DND-41 (cell line): Measurements from ENCODE around the gene RUNX2.

Experiments
- ATAC-seq: fragments of 200-7000 bp; cut with Tn5 transposase; 3 replicates; pipeline ENCODE4 v1.9.1; 2021; ENCODE audit warnings: low read depth; ENCODE audit not compliant: insufficient read depth
- DNase-seq: peaks from one replicate; pipeline ENCODE4 v3.0.0-alpha.2; 2020
- H2AFZ ChIP-seq: 2 replicates; pipeline ENCODE4 v1.6.0; 2012; ENCODE audit warnings: low read depth, low read length
- H3K27ac ChIP-seq: 2 replicates; pipeline ENCODE4 v1.5.1; 2012; ENCODE audit warnings: low read length, inconsistent platforms
- H3K27me3 ChIP-seq: fragments of 200-600 bp; sonication (generic); 2 replicates; pipeline ENCODE4 v1.6.0; 2012; ENCODE audit warnings: low read length, mild to moderate bottlenecking, inconsistent platforms; ENCODE audit not compliant: insufficient read depth, poor library complexity
- H3K36me3 ChIP-seq: 2 replicates; pipeline ENCODE4 v1.5.1; 2012; ENCODE audit warnings: low read length, inconsistent platforms; ENCODE audit not compliant: insufficient read depth
- H3K4me1 ChIP-seq: 2 replicates; pipeline ENCODE4 v1.5.1; 2012; ENCODE audit warnings: mild to moderate bottlenecking, low read length; ENCODE audit not compliant: insufficient read depth
- H3K4me2 ChIP-seq: 2 replicates; pipeline ENCODE4 v1.6.0; 2012; ENCODE audit warnings: mild to moderate bottlenecking, moderate library complexity, low read length, inconsistent platforms; ENCODE audit not compliant: insufficient read depth
- H3K4me3 ChIP-seq, 2 experiments: fragments of 200-600 bp in 1 of 2; shearing (Covaris generic) in 1 of 2; 2 replicates each; pipeline ENCODE4 v1.5.1; 2012 to 2016; ENCODE audit warnings: inconsistent platforms in 2 of 2, low read length in 2 of 2, mild to moderate bottlenecking in 2 of 2, low read depth in 1 of 2, moderate library complexity in 1 of 2
- H3K79me2 ChIP-seq: 2 replicates; pipeline ENCODE4 v1.6.0; 2012; ENCODE audit warnings: low read length, inconsistent platforms; ENCODE audit not compliant: insufficient read depth
- H3K9ac ChIP-seq: 2 replicates; pipeline ENCODE4 v1.6.0; 2012; ENCODE audit warnings: low read depth, mild to moderate bottlenecking, inconsistent platforms, low read length, moderate library complexity
- H3K9me3 ChIP-seq: 2 replicates; pipeline ENCODE4 v1.5.1; 2012; ENCODE audit warnings: low read length, moderate library complexity, mild to moderate bottlenecking, inconsistent platforms; ENCODE audit not compliant: insufficient read depth, severe bottlenecking
- H4K20me1 ChIP-seq: 2 replicates; pipeline ENCODE4 v1.6.0; 2012; ENCODE audit warnings: low read length; ENCODE audit not compliant: insufficient read depth
- CTCF ChIP-seq: IDR thresholded peaks from 2 replicates; pipeline ENCODE4 v1.5.1; 2012; ENCODE audit warnings: borderline replicate concordance, low read length, moderate library complexity, mild to moderate bottlenecking; ENCODE audit not compliant: poor library complexity, severe bottlenecking; ENCODE audit errors: extremely low read depth
- EZH2 ChIP-seq: IDR thresholded peaks from 3 replicates; pipeline ENCODE4 v1.6.1; 2012; ENCODE audit warnings: borderline replicate concordance, low read depth, mild to moderate bottlenecking, moderate library complexity, low read length, inconsistent platforms; ENCODE audit not compliant: severe bottlenecking

The RUNX2 gene

GRCh38 chr6:45439861-45440388 lies 111.8 kb downstream of the RUNX2 start:
- Histone ChIP-seq H3K9ac (no peak overlapping the region), H3K4me2 (no peak overlapping the region), H2AFZ (no peak overlapping the region), H4K20me1 (no peaks in the 10 kb centered on the region), H3K4me1 (peaks cover 96% of the 10 kb centered on the region), H3K79me2 (peaks cover 18% of the 10 kb centered on the region), H3K9me3 (no peaks in the 10 kb centered on the region), H3K27ac (peak overlapping the region; percentile 87), H3K4me3 (no peak overlapping the region), H3K27me3 (no peaks in the 10 kb centered on the region), H3K36me3 (peaks cover 59% of the 10 kb centered on the region)
- ATAC-seq, result no peak
- no peak for DNase-seq
- no peak for TF ChIP-seq CTCF
- no peak for TF ChIP-seq EZH2

- Histone ChIP-seq H3K79me2 (peaks cover 16% of the 10 kb centered on the region), H3K36me3 (peaks cover 61% of the 10 kb centered on the region), H3K4me1 (peaks cover 95% of the 10 kb centered on the region), H3K4me2 (no peak overlapping the region), H3K9me3 (no peaks in the 10 kb centered on the region), H3K27me3 (no peaks in the 10 kb centered on the region), H3K27ac (peak overlapping the region; percentile 29; the same call in 1 of the 2 replicates), H2AFZ (no peak overlapping the region), H3K9ac (no peak overlapping the region), H3K4me3 (no peak overlapping the region), H4K20me1 (no peaks in the 10 kb centered on the region)
- TF ChIP-seq EZH2 (no peak), CTCF (no peak)
- ATAC-seq (no peak), DNase-seq (no peak)
Measured at GRCh38 chr6:45441851-45442453, 113.8 kb downstream of the RUNX2 start.

- Histone ChIP-seq H3K79me2 (peaks cover 16% of the 10 kb centered on the region), H3K27me3 (no peaks in the 10 kb centered on the region), H3K4me1 (peaks cover 93% of the 10 kb centered on the region), H3K4me3 (no peak overlapping the region), H3K27ac (peak overlapping the region; percentile 74; the same call in 1 of the 2 replicates), H4K20me1 (no peaks in the 10 kb centered on the region), H3K36me3 (peaks cover 62% of the 10 kb centered on the region), H3K9ac (no peak overlapping the region), H2AFZ (no peak overlapping the region), H3K4me2 (no peak overlapping the region), H3K9me3 (no peaks in the 10 kb centered on the region)
- TF ChIP-seq EZH2 (no peak), CTCF (no peak)
- no peak for DNase-seq
- ATAC-seq, result no peak
Measured at GRCh38 chr6:45442716-45443115, 114.6 kb downstream of the RUNX2 start.

GRCh38 chr6:45445364-45445748 lies 117.2 kb downstream of the RUNX2 start:
- peak overlapping the region; percentile 14 for H3K9ac ChIP-seq
- peaks cover 7% of the 10 kb centered on the region for H3K79me2 ChIP-seq

More at GRCh38 chr6:45445364-45445748, 117.2 kb downstream of the RUNX2 start:
- Histone ChIP-seq H4K20me1 (no peaks in the 10 kb centered on the region), H3K9me3 (no peaks in the 10 kb centered on the region), H3K27ac (peak overlapping the region; percentile 74), H3K36me3 (peaks cover 49% of the 10 kb centered on the region), H3K4me2 (peak overlapping the region; percentile 24), H3K4me3 (no peak overlapping the region), H3K27me3 (no peaks in the 10 kb centered on the region), H3K4me1 (peaks cover 93% of the 10 kb centered on the region), H2AFZ (no peak overlapping the region)
- DNase-seq, result no peak
- TF ChIP-seq CTCF (no peak), EZH2 (no peak)
- peak; percentile 33; the same call in 2 of the 3 replicates for ATAC-seq
